SU-DHL-6 (cell line): ENCODE measurements around the gene PTCRA.

ENCODE experiments used
- H2AFZ ChIP-seq: fragments of 200-600 bp; sonication (generic); 2 replicates; pipeline ENCODE4 v1.6.1; 2014; ENCODE audit warnings: low read depth, mild to moderate bottlenecking, moderate library complexity, mixed read lengths, antibody characterized with exemption, low read length; ENCODE audit not compliant: severe bottlenecking
- H3F3A ChIP-seq: fragments of 200-600 bp; shearing (Covaris generic); 2 replicates; pipeline ENCODE4 v1.6.0; 2016; ENCODE audit warnings: antibody characterized with exemption, mild to moderate bottlenecking; ENCODE audit not compliant: insufficient read depth
- H3K27ac ChIP-seq: fragments of 200-600 bp; sonication (generic); 2 replicates; pipeline ENCODE4 v1.5.1; 2016; ENCODE audit warnings: low read depth, mild to moderate bottlenecking, low read length, moderate library complexity, mixed read lengths
- H3K27me3 ChIP-seq: fragments of 200-600 bp; sonication (generic), shearing (Covaris generic); 2 replicates; pipeline ENCODE4 v1.6.0; 2014; ENCODE audit warnings: mild to moderate bottlenecking, low read length
- H3K36me3 ChIP-seq: fragments of 200-600 bp; sonication (generic); 2 replicates; pipeline ENCODE4 v1.6.1; 2014; ENCODE audit warnings: mild to moderate bottlenecking, low read length, mixed read lengths
- H3K4me2 ChIP-seq: fragments of 300-600, 200-600 bp; shearing (Covaris generic), sonication (generic); 2 replicates; pipeline ENCODE4 v1.6.0; 2014; ENCODE audit warnings: low read length, low read depth, mild to moderate bottlenecking; ENCODE audit not compliant: poor library complexity, severe bottlenecking
- H3K4me3 ChIP-seq: fragments of 200-600 bp; sonication (generic); 2 replicates; pipeline ENCODE4 v1.5.1; 2014; ENCODE audit warnings: antibody characterized with exemption, low read length, mild to moderate bottlenecking, mixed read lengths; ENCODE audit not compliant: insufficient read depth, poor library complexity, severe bottlenecking
- H3K79me2 ChIP-seq: fragments of 200-600 bp; sonication (generic); 2 replicates; pipeline ENCODE4 v1.6.1; 2014; ENCODE audit warnings: mild to moderate bottlenecking, low read length, moderate library complexity; ENCODE audit not compliant: insufficient read depth
- H3K9ac ChIP-seq: fragments of 200-600 bp; sonication (generic); 2 replicates; pipeline ENCODE4 v1.7.0; 2014; ENCODE audit warnings: mild to moderate bottlenecking, low read length
- H3K9me2 ChIP-seq: fragments of 200-600 bp; sonication (generic); replicated peaks from 2 replicates; pipeline ENCODE4 v1.6.1; 2014; ENCODE audit warnings: low read length; ENCODE audit not compliant: insufficient read depth
- H3K9me3 ChIP-seq: fragments of 200-600 bp; sonication (generic); 2 replicates; pipeline ENCODE4 v1.6.1; 2014; ENCODE audit warnings: low read length, mixed read lengths; ENCODE audit not compliant: insufficient read depth
- H4K20me1 ChIP-seq: fragments of 200-600 bp; sonication (generic); 2 replicates; pipeline ENCODE4 v1.6.1; 2014; ENCODE audit warnings: low read depth, mild to moderate bottlenecking, antibody characterized with exemption, low read length, moderate library complexity, mixed read lengths
- CTCF ChIP-seq: fragments of 200-600 bp; sonication (generic); IDR thresholded peaks from one replicate; pipeline ENCODE4 v1.5.1; 2017; ENCODE audit warnings: antibody characterized with exemption, mild to moderate bottlenecking, low read length, moderate library complexity; ENCODE audit not compliant: insufficient read depth, poor library complexity, severe bottlenecking
- EZH2phosphoT487 ChIP-seq: fragments of 200-600 bp; sonication (generic), shearing (Covaris generic); conservative IDR thresholded peaks from 2 replicates; pipeline ENCODE4 v1.6.1; 2018; ENCODE audit warnings: mild to moderate bottlenecking, antibody characterized with exemption, low read length, moderate library complexity, mixed read lengths

Gene PTCRA

GRCh38 chr6:42961020-42961470, 45.2 kb downstream of the PTCRA start:
- Histone ChIP-seq H3K9me2 (no peaks in the 10 kb centered on the region), H3K4me2 (peak overlapping the region; percentile 52), H3K27ac (no peak overlapping the region), H3K9ac (no peak overlapping the region), H3K79me2 (no peaks in the 10 kb centered on the region), H3K9me3 (no peaks in the 10 kb centered on the region), H3K36me3 (no peaks in the 10 kb centered on the region), H3F3A (no peaks in the 10 kb centered on the region), H3K4me3 (no peak overlapping the region), H3K27me3 (no peaks in the 10 kb centered on the region), H2AFZ (no peak overlapping the region), H4K20me1 (no peaks in the 10 kb centered on the region)
- TF ChIP-seq CTCF (no peak), EZH2phosphoT487 (no peak)

GRCh38 chr6:42962096-42962495, 46.2 kb downstream of the PTCRA start:
- no peaks in the 10 kb centered on the region for H4K20me1 ChIP-seq
- no peak for TF ChIP-seq CTCF
- no peak for TF ChIP-seq EZH2phosphoT487
- H3K36me3 ChIP-seq, result no peaks in the 10 kb centered on the region
- H3K9me2 ChIP-seq, result no peaks in the 10 kb centered on the region
- H3K4me2 ChIP-seq, result no peak overlapping the region
- H2AFZ ChIP-seq, result no peak overlapping the region
- no peaks in the 10 kb centered on the region for H3K27me3 ChIP-seq
- H3K27ac ChIP-seq, result no peak overlapping the region
- H3K9ac ChIP-seq, result no peak overlapping the region
- no peaks in the 10 kb centered on the region for H3F3A ChIP-seq
- H3K79me2 ChIP-seq, result no peaks in the 10 kb centered on the region
- H3K4me3 ChIP-seq, result no peak overlapping the region
- H3K9me3 ChIP-seq, result no peaks in the 10 kb centered on the region

GRCh38 chr6:42962502-42963178, 46.8 kb downstream of the PTCRA start:
- Histone ChIP-seq H3K4me2 (no peak overlapping the region), H3F3A (no peaks in the 10 kb centered on the region), H3K27me3 (no peaks in the 10 kb centered on the region), H2AFZ (no peak overlapping the region), H3K4me3 (no peak overlapping the region), H3K36me3 (no peaks in the 10 kb centered on the region), H3K9ac (no peak overlapping the region), H4K20me1 (no peaks in the 10 kb centered on the region), H3K9me3 (no peaks in the 10 kb centered on the region), H3K79me2 (no peaks in the 10 kb centered on the region), H3K9me2 (no peaks in the 10 kb centered on the region), H3K27ac (no peak overlapping the region)
- TF ChIP-seq EZH2phosphoT487 (no peak), CTCF (no peak)
